Ectodermal cell (in vitro differentiated cells): Measurements from ENCODE around the gene PNMA8C.

ENCODE experiments used
- H3K27ac ChIP-seq: 2 replicates; pipeline ENCODE4 v1.7.0; 2013; ENCODE audit warnings: mild to moderate bottlenecking, low read depth, low read length; ENCODE audit not compliant: insufficient read depth, poor library complexity, severe bottlenecking
- H3K27me3 ChIP-seq: 2 replicates; pipeline ENCODE4 v1.7.0; 2013; ENCODE audit warnings: mild to moderate bottlenecking, low read length; ENCODE audit not compliant: insufficient read depth, control insufficient read depth, poor library complexity, severe bottlenecking
- H3K36me3 ChIP-seq: one replicate; pipeline ENCODE4 v1.7.0; 2013; ENCODE audit warnings: low read length; ENCODE audit not compliant: control insufficient read depth, insufficient read depth
- H3K4me1 ChIP-seq: one replicate; pipeline ENCODE4 v1.7.0; 2013; ENCODE audit warnings: low read length; ENCODE audit not compliant: control insufficient read depth, insufficient read depth
- H3K4me3 ChIP-seq: 2 replicates; pipeline ENCODE4 v1.7.0; 2013; ENCODE audit warnings: low read depth, low read length, control low read depth; ENCODE audit not compliant: insufficient read depth
- H3K9me3 ChIP-seq: 2 replicates; pipeline ENCODE4 v1.7.0; 2013; ENCODE audit warnings: mild to moderate bottlenecking, low read length, moderate library complexity; ENCODE audit not compliant: control insufficient read depth
- WGBS, 2 experiments: methylation state at CpG; one replicate each; pipeline ENCODE4 v1.1.7; 2013; ENCODE audit warnings: missing lambda C conversion rate in 2 of 2; 5-methylcytosine and 5-hydroxymethylcytosine counted together

PNMA8C gene

DNA sequence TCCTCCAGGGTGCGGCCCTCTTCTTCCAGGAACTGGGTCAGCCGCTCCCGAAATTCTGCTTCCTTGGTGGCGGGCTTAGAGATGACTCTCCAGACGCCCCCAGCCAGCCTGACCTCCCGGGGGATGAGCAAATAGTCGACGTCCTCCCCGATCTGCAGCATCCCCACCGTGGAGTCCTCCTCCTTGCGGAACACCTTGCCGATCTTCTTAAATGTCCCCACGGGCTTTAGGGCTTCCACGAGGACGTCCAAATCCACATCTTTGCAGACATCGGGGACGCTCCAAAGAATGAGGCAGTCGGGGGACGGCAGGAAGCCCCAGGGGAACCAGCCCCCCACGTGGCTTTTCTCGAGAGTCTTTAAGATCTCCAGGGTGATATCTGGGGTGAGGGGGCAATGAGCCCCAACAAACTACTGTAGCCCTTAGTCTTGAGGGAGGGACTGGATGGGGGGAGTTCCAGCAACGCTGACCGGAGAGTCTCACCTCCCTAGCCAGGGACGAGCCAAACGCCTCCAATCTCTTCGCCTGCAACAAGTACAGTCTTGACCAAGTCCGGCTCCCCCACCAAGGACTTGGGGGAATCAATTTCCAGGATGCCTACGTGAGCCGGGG is 16.0 kb downstream of the PNMA8C start:
- Histone ChIP-seq H3K4me1 (peaks cover 15% of the 10 kb centered on the region), H3K9me3 (no peaks in the 10 kb centered on the region), H3K27ac (peak overlapping the region; percentile 44), H3K27me3 (peaks cover 33% of the 10 kb centered on the region), H3K36me3 (no peaks in the 10 kb centered on the region), H3K4me3 (peak overlapping the region; percentile 87)
- WGBS, 2 experiments = 1% methylated on average over 29 of the region's 29 CpGs

DNA sequence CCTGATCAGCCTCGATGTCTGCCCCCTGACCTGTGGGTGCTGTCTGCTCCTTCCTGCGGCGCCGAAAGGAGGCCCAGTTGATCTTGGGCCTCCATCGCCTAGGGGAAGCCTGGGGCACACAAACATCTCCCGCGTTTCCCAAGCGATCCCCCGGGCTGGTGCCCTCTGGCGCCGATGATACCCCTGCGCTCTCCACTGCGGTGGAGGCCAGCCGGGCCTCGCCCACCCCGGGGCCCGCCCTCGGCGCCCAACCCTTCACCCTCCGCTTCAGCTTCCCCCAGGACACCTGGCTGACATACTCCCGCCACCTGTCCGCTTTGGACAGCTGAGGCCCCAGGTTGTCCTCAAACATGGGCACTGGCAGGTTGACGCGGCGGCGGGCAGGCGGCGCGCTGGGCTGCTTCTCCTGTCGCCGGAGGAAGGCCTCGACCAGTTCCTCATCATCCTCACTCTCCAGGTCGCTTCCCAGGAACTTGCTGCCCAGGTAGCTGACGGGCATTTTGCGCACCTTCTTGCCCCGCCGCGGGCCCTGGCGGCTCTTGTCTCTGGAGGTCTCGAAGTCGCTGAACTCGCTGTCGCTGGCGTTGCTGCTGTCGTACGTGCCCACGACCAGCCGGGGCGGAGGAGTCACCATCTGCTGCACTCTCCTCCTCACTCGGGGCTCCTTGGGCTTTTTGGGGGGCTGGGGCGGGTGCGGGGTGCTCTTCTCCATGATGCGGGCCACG is 16.6 kb downstream of the PNMA8C start:
- H3K4me1 ChIP-seq = peaks cover 18% of the 10 kb centered on the region
- WGBS, 2 experiments = 10% methylated on average over 54 of the region's 54 CpGs

DNA sequence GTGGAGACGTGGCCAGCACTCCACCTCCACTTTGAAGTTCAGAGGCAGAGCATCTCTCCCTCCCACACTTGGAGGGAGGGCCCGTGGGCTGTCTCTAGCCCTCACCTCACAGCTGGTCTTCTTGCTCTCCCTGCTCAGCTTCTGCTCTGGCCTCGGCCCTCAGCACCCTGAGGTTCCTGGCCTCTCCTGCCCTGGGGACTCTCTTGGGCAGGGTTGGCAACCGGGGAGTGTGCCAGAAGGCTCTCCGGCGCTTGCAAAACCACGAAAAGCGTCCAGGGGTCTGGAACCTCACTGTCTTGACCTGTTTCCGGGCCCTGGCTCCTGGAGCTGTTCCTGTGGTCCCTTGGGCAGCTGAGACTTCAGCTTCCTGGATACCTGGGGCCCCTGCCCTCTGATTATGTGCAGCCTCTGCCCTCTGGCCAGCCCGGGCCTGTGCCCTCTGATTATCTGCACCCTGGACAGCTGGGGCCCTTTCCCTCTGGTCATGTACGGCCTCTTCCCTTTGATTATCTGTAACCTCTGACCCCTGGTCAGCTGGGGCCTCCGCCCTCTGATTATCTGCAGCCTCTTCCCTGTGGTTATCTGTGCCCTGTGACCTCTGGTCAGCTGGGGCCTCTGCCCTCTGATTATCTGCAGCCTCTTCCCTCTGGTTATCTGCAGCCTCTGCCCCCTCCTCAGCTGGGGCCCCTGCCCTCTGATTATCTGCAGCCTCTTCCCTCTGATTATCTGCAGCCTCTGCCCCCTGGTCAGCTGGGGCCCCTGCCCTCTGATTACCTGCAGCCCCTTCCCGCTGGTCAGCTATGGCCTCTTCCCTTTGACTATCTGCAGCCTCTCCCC is 17.4 kb downstream of the PNMA8C start:
- H3K9me3 ChIP-seq = no peaks in the 10 kb centered on the region
- no peak overlapping the region for H3K27ac ChIP-seq
- peaks cover 47% of the 10 kb centered on the region for H3K27me3 ChIP-seq
- 90 to 91% methylated on average over 13 of the region's 13 CpGs for WGBS, 2 experiments
- H3K4me1 ChIP-seq = peaks cover 17% of the 10 kb centered on the region
- peak overlapping the region; percentile 87 for H3K4me3 ChIP-seq
- no peaks in the 10 kb centered on the region for H3K36me3 ChIP-seq

More for the DNA sequence above, 16.6 kb downstream of the PNMA8C start:
- no peaks in the 10 kb centered on the region for H3K9me3 ChIP-seq
- H3K27me3 ChIP-seq = peaks cover 40% of the 10 kb centered on the region
- H3K4me3 ChIP-seq = peak overlapping the region; percentile 87
- H3K36me3 ChIP-seq = no peaks in the 10 kb centered on the region
- H3K27ac ChIP-seq = no peak overlapping the region

DNA sequence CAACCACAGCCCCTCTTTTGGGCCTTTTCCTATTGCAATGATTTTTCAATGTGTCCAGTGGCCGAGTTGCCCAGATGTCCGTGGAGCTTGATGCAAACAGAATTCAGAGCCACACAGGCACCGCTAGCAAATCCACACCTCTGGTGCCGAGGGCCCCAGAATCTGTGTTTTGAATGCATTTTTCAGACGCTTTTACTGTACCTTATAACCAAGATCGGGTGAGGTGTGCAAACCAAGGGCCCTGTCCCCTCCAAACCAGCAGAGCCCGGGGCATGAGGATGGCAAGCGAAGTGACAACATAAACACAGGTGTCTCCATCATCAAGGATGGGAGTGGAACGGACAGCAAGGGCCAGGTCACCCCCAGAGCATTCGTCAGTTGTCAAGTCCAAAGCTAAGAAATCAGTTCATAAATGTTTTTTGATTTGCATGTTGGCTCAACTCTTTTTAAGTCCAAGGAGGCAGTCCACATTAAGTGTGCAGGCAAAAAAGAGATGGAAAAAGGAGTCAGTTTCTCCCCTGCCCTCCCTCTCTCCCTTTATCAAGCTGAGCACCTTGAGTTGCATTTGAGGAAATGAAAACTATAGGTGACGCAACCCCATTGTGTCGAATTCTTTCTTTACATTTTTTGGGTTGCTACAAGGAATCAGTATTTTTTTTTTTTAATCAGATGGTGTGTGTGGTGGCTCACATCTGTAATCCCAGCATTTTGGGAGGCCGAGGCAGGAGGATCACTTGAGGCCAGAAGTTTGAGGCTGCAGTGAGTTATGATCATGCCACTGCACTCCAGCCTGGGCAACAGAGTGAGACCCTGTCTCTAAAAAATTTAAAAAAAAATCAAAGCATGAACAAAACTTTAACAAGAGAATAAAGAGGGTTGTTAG is 18.3 kb downstream of the PNMA8C start:
- no peaks in the 10 kb centered on the region for H3K9me3 ChIP-seq
- H3K27me3 ChIP-seq = peaks cover 56% of the 10 kb centered on the region
- WGBS, 2 experiments = 93 to 96% methylated on average over 13 of the region's 13 CpGs
- H3K36me3 ChIP-seq = no peaks in the 10 kb centered on the region
- no peak overlapping the region for H3K4me3 ChIP-seq
- no peak overlapping the region for H3K27ac ChIP-seq
- H3K4me1 ChIP-seq = peaks cover 17% of the 10 kb centered on the region

DNA sequence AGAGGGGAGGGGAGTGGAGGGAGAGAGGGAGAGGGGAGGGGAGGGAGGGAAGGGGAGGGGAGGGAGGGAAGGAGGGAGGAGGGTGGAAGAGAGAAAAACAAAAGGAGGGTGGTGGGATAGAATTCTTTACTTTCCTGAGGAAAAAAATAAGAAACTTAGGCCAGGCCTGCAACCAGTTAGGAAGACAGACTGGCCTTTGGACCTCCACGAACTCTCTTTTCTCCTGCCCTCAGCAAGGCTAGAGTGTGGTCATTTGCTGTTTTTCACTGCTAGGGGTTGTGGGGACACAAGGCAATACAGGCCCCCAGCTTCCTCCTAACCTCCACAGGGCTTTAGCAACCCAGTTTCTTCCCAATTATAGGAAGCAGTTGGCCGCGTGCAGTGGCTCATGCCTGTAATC is 19.5 kb downstream of the PNMA8C start:
- Histone ChIP-seq H3K4me3 (no peak overlapping the region), H3K4me1 (peaks cover 16% of the 10 kb centered on the region), H3K36me3 (no peaks in the 10 kb centered on the region), H3K27me3 (peaks cover 69% of the 10 kb centered on the region), H3K27ac (no peak overlapping the region), H3K9me3 (no peaks in the 10 kb centered on the region)
- WGBS, 2 experiments = 59 to 61% methylated on average over 3 of the region's 3 CpGs

DNA sequence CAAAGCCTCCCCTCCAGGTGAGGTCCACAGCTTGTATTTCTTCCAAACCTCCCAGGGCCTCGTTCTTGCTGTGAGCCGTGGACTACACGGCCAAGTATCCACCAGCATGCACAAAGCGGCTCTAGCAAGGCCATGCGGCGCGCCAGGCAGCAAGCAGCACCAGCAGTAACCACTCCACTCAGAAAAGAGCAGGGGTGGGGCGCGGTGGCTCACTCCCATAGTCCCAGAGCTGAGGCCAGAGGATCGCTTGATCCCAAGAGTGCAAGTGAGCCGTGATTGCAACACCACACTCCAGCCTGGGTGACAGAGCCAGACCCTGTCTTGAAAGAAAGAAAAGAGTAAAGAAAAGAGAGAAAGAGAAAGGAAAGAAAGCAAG is 20.1 kb downstream of the PNMA8C start:
- WGBS, 2 experiments = 7 to 8% methylated on average over 11 of the region's 11 CpGs
- Histone ChIP-seq H3K27ac (no peak overlapping the region), H3K27me3 (peaks cover 74% of the 10 kb centered on the region), H3K9me3 (no peaks in the 10 kb centered on the region), H3K36me3 (no peaks in the 10 kb centered on the region), H3K4me1 (peaks cover 16% of the 10 kb centered on the region), H3K4me3 (peak overlapping the region; percentile 9)

DNA sequence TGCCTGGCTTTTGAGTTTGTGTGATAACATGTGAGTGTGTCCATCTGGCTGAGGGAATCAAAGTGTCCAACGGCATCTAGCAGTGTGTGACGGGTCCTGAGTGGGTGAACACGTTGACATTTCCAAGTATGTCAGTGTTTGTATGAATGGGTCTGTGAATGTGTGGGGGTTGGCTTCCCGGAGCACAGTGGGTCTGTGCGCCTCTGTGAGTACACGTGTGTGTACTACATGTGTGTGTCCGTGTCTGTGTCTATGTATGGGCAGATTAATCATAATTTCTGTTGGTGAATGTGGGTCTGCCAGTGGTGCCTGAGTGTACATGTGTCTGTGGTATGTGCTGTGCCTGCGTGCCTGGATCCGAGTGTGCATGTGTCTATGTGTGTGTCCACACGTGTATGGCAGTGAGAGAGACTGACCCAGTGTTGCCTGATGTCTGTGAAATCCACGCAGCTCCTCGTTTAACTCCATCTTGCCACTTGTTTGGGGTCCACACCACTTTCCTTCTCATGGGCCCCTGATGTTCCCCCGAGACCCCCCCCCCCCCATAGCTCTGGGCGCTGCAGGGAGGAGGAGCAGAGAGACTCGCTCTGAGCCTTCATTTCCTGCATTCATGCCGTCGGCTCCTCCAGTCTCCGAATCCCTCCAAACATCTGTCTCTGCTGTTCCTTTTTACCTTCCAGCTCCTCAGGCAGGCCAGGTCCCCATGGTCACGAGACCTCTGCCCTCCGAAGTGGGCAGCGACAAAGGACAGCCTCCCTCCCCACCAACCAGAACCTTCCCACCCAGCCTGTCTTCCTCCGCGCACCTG is 20.7 kb downstream of the PNMA8C start:
- 45 to 48% methylated on average over 23 of the region's 23 CpGs for WGBS, 2 experiments
- Histone ChIP-seq H3K4me1 (peaks cover 16% of the 10 kb centered on the region), H3K27ac (no peak overlapping the region), H3K36me3 (no peaks in the 10 kb centered on the region), H3K9me3 (no peaks in the 10 kb centered on the region), H3K27me3 (peaks cover 76% of the 10 kb centered on the region), H3K4me3 (peak overlapping the region; percentile 9)

DNA sequence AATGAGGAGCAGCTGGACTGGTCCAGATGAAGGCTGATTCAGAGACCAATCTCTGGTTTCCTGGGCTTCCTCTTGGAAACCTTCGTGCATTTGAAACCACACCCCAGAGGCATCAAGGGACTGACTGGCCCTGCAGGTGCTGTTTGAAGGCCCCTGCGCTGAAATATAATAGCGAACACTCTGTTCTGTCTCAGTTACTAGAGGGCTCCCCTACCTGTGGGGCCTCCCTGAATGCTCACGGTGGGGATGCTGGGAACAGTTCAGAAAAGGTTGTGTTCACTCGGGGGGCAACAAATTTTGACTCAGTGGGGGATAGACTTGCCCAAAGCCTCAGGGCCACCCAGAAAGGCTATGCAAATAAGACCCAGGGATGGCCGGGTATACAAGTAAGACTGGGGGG is 21.8 kb downstream of the PNMA8C start:
- no peak overlapping the region for H3K27ac ChIP-seq
- H3K9me3 ChIP-seq = no peaks in the 10 kb centered on the region
- 10 to 11% methylated on average over 6 of the region's 6 CpGs for WGBS, 2 experiments
- H3K36me3 ChIP-seq = no peaks in the 10 kb centered on the region
- no peak overlapping the region for H3K4me3 ChIP-seq
- H3K27me3 ChIP-seq = peaks cover 69% of the 10 kb centered on the region
- peaks cover 16% of the 10 kb centered on the region for H3K4me1 ChIP-seq

DNA sequence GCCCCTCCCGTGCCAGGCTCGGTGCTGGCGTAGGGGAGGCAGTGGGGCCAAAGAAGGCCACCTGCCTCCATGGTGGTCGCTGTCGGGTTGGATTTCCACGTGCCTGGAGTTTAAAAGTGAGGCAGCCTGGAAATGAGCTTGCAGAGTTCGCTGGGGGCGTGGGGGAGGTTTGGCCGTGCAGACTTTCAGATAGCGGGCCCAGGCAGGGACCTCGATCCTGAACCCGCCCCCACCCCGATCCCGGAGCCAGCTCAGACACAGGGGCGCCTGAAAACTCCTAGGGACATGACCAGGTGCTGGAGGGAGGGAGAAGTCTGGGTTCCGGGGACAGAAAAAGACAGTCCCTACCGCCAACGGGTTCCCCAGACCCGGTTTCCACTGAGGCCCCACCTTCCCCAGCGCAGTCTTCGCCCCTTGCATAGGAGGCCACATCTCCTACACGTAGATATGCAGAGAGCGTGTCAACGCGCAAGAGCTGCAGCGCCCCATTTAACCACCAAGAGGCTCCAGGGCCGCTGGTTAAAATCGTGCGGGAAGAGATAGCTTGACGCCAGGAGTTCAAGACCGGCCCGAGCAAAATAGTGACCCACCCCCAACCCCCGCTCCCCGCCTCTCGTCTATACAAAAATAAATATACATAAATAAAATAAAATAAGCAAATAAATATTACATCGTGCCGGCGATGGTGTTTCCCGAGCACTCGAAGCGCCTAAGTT is 23.8 kb downstream of the PNMA8C start:
- Histone ChIP-seq H3K4me3 (peak overlapping the region; percentile 20), H3K4me1 (peaks cover 16% of the 10 kb centered on the region)

More for the DNA sequence above, 23.8 kb downstream of the PNMA8C start:
- Histone ChIP-seq H3K36me3 (no peaks in the 10 kb centered on the region), H3K27ac (no peak overlapping the region), H3K27me3 (peaks cover 58% of the 10 kb centered on the region), H3K9me3 (no peaks in the 10 kb centered on the region)
- WGBS, 2 experiments = 46 to 51% methylated on average over 37 to 38 of the region's 41 CpGs
